Activated CD8-positive, alpha-beta memory T cell treated with anti-CD3 and anti-CD28 coated beads for 48 hours (primary cell): ENCODE results near the gene AFP.

Experiments used
- DNase-seq, 3 experiments: peaks; one replicate each; pipeline ENCODE4 v3.0.0-alpha.2; 2020; ENCODE audit warnings: low read depth in 2 of 3, low spot score in 2 of 3

The AFP gene

DNA sequence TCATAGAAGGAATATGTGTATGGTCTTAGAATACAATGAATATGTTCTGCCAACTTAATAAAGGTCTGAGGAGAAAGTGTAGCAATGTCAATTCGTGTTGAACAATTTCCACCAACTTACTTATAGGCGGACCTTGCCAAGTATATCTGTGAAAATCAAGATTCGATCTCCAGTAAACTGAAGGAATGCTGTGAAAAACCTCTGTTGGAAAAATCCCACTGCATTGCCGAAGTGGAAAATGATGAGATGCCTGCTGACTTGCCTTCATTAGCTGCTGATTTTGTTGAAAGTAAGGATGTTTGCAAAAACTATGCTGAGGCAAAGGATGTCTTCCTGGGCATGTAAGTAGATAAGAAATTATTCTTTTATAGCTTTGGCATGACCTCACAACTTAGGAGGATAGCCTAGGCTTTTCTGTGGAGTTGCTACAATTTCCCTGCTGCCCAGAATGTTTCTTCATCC lies 22.7 kb upstream of the AFP start:
- DNase-seq: no peak

DNA sequence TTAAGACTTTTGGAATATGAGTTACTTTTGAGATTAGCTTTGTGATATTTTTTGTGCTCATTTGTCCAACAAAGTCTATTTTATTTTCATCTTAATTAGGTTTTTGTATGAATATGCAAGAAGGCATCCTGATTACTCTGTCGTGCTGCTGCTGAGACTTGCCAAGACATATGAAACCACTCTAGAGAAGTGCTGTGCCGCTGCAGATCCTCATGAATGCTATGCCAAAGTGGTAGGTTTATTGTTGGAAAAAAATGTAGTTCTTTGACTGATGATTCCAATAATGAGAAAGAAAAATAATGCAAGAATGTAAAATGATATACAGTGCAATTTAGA lies 21.1 kb upstream of the AFP start:
- DNase-seq: no peak

DNA sequence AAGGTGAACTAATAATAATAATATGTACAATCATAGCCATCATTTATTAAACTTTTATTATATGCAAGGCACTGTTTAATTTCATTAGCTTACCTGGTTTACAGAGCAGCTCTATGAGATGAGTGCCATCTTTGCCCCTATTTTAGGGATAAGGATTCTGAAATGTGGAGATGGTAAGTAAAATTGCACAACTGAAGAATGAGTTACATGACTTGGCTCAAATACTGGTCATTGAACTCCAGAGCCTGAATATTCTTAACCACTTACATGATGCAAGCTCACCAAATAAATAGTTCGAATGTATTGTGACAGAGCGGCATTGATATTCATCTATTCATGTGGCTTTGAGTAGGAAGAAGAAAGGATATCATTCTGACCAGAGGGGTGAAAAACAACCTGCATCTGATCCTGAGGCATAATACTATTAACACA lies 20.2 kb upstream of the AFP start:
- DNase-seq: no peak

GRCh38 chr4:73416423-73417087 lies 19.5 kb upstream of the AFP start:
- no peak for DNase-seq

- DNase-seq: no peak
These were observed 18.7 kb upstream of the AFP start for GRCh38 chr4:73417342-73417741.

- no peak for DNase-seq
These were observed 18.0 kb upstream of the AFP start for GRCh38 chr4:73417973-73418372.

DNA sequence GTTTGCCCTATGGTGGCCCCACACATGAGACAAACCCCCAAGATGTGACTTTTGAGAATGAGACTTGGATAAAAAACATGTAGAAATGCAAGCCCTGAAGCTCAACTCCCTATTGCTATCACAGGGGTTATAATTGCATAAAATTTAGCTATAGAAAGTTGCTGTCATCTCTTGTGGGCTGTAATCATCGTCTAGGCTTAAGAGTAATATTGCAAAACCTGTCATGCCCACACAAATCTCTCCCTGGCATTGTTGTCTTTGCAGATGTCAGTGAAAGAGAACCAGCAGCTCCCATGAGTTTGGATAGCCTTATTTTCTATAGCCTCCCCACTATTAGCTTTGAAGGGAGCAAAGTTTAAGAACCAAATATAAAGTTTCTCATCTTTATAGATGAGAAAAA lies 17.3 kb upstream of the AFP start:
- DNase-seq: no peak

DNA sequence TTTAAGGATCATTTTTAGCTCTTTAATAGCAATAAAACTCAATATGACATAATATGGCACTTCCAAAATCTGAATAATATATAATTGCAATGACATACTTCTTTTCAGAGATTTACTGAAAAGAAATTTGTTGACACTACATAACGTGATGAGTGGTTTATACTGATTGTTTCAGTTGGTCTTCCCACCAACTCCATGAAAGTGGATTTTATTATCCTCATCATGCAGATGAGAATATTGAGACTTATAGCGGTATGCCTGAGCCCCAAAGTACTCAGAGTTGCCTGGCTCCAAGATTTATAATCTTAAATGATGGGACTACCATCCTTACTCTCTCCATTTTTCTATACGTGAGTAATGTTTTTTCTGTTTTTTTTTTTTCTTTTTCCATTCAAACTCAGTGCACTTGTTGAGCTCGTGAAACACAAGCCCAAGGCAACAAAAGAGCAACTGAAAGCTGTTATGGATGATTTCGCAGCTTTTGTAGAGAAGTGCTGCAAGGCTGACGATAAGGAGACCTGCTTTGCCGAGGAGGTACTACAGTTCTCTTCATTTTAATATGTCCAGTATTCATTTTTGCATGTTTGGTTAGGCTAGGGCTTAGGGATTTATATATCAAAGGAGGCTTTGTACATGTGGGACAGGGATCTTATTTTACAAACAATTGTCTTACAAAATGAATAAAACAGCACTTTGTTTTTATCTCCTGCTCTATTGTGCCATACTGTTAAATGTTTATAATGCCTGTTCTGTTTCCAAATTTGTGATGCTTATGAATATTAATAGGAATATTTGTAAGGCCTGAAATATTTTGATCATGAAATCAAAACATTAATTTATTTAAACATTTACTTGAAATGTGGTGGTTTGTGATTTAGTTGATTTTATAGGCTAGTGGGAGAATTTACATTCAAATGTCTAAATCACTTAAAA lies 16.6 kb upstream of the AFP start:
- DNase-seq: no peak

GRCh38 chr4:73420615-73421014 lies 15.4 kb upstream of the AFP start:
- DNase-seq: no peak

DNA sequence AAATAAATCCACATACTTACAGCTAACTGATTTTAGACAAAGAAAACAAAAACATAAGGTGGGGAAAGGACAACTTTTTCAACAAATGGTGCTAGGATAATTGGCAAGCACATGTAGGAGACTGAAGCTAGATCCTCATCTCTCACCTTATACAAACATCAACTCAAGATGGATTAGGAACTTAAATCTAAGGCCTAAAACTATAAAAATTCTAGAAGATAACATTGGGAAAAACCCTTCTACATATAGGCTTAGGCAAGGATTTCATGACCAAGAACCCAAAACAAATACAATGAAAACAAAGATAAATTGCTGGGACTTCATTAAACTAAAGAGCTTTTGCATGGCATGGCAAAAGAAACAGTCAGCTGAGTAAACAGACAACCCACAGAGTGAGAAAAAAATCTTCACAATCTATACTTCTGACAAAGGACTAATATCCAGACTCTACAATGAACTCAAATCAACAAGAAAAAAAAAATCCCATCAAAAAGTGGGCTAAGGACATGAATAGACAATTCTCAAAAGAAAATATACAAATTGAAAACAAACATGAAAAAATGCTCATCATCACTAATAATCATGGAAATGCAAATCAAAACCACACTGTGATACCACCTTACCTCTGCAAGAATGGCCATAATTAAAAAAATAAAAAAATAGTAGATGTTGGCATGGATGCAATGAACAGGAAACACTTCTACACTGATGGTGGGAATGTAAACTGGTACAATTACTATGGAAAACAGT lies 14.1 kb upstream of the AFP start:
- DNase-seq: no peak

DNA sequence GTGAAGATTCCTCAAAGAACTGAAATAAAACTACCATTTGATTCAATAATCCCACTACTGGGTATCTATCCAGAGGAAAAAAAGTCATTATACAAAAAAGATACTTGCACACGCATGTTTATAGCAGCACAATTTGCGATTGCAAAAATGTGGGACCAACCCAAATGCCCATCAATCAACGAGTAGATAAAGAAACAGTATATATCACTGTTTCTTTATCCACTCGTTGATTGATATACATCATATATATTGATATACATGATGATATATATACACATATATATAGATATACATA lies 13.6 kb upstream of the AFP start:
- DNase-seq: no peak

GRCh38 chr4:73423184-73423583 lies 12.8 kb upstream of the AFP start:
- no peak for DNase-seq

DNA sequence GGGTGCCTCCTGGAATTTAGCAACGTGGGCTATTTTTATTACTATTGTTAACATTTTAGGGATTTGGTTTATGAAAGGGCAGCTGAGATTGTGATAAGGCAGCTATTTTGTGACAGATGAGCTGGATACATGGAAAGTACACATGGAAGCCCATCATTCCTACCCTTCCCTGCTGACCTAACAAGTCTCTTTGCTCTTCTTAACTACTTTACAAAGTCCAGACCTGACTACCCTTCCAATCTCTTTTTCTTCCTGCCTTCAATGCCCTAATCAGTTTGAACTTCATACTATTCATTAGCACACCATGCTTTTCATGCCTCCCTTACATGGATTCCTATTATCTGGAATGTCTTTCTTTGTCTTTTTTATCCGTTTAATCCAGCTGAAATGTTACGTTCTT lies 9.4 kb upstream of the AFP start:
- DNase-seq: no peak

DNA sequence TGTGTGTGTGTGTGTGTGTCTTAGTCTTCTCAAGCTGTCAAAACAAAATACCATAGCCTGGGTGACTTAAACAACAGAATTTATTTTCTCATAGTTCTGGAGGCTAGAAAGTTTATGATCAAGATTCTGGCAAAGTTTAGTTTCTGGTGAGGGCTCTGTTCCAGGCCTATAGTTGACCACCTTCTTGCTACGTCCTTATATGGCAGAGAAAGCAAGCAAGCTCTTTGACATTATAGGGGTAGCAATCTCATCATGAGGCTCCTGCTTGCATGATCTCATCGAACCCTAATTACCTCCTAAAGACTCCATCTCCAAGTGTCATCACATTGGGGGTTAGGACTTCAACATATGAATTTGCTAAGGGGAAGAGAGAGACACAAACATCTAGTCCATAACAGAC lies 6.9 kb upstream of the AFP start:
- DNase-seq: no peak

DNA sequence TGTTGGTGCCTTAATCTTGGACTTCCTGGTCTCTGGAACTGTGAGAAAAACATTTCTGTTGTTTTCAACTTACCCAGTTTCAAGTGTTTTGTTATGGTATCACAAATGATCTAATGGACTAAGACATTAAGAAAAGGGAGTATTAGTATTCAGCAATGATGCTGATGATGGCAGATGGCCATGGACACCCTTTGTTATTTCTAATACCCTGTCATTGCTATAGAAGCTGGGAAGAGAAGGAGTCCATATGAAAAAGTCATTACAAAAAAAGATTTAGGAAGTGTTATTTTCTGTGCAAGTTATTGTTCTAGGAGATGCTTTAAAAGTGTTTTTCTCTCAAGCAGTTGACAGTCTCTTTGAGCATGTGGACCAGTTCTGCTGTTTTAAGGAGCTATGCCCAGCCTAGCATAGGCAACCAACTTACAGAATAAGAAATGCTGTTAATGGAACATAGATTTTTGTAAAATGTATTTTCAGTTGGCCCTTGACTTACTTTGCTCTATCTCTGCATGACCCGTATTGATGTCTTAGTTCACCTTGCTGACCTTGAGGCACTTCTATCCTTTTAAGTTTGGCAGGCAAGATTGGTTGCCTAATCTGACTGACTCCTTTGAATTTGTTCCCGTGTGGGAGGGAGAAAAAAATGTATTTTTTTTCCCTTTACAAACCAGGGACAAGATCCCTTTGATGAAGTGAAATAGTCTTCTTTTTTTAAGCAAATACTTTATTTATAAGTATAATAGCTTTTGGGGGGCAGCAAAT lies 6.0 kb upstream of the AFP start:
- DNase-seq: no peak

- DNase-seq: no peak
These were observed 4.2 kb upstream of the AFP start for GRCh38 chr4:73431813-73432168.

DNA sequence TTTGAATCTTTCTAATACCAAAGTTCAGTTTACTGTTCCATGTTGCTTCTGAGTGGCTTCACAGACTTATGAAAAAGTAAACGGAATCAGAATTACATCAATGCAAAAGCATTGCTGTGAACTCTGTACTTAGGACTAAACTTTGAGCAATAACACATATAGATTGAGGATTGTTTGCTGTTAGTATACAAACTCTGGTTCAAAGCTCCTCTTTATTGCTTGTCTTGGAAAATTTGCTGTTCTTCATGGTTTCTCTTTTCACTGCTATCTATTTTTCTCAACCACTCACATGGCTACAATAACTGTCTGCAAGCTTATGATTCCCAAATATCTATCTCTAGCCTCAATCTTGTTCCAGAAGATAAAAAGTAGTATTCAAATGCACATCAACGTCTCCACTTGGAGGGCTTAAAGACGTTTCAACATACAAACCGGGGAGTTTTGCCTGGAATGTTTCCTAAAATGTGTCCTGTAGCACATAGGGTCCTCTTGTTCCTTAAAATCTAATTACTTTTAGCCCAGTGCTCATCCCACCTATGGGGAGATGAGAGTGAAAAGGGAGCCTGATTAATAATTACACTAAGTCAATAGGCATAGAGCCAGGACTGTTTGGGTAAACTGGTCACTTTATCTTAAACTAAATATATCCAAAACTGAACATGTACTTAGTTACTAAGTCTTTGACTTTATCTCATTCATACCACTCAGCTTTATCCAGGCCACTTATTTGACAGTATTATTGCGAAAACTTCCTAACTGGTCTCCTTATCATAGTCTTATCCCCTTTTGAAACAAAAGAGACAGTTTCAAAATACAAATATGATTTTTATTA lies 3.6 kb upstream of the AFP start:
- DNase-seq: no peak

GRCh38 chr4:73433140-73433539 lies 2.9 kb upstream of the AFP start:
- no peak for DNase-seq

- DNase-seq: no peak
These were observed 1.7 kb upstream of the AFP start for GRCh38 chr4:73434311-73434710.

DNA sequence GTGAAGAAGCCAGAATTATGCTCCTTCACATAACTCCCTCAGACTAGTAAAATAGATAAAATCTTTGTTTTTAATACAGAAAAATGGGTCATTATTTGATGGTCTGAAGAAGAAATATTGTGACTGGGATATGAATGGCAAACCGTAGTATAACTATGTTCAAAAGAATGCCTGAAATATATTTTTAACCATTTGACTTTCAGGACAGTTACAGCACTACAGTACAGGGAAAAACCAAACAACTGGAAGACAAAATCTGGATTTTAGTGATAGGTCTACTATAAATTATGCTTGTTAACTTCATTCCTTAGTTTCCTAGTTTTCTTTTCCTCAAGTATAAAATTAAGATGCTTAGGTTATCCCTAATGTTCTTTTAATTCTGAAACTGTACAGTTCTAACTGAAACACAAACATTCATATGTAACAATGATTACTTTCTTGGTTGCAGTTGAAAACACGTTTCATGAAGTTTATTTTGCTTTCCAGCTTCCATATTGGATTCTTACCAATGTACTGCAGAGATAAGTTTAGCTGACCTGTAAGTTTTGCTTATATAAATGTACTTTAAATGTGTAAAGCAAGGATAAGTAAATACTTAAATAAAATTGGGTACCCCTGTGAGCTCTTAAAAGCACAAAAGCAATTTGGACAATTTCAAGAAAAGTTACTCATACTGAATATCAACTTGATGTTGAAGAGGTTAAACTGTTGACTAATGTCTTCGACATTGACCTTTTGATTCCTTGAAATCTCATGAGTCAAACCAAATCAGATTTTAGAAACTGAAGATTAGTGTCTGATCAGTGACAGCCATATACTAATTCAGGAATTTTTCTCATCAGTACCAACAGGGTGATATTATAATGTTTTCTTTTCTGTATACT lies 895 bp downstream of the AFP start:
- no peak for DNase-seq
